Spleen (tissue), 11 donors: ENCODE data around the gene NUMA1. TPM values are rescaled to one million over a fixed set of nuclear protein-coding genes. Genes with fewer than 3 reads are reported as not detected.

Experiments used
- DNase-seq: peaks from one replicate; pipeline ENCODE4 v3.0.0-alpha.2; 2020
- H3K27ac ChIP-seq, 8 donors: fragments of 200-600 bp; sonication (generic) in 7 of 8; 1 replicate in 4 of 8; 2 replicates in 4 of 8; pipeline versions ENCODE4 v1.5.0 to v1.8.0; 2016 to 2021; ENCODE audit warnings: inconsistent platforms in 4 of 8, mild to moderate bottlenecking in 4 of 8, moderate library complexity in 1 of 8
- H3K27me3 ChIP-seq, 7 donors: fragments of 200-600 bp; sonication (generic) in 6 of 7; replicated peaks in 1 of 7; 1 replicate in 4 of 7; 2 replicates in 3 of 7; pipeline versions ENCODE4 v1.5.0 to v1.8.0; 2016 to 2021; ENCODE audit warnings: inconsistent platforms in 3 of 7, mild to moderate bottlenecking in 1 of 7
- H3K36me3 ChIP-seq, 6 donors: fragments of 200-600 bp; sonication (generic) in 5 of 6; 1 replicate in 4 of 6; 2 replicates in 2 of 6; pipeline versions ENCODE4 v1.5.0 to v1.8.0; 2016 to 2021; ENCODE audit warnings: inconsistent platforms in 2 of 6
- H3K4me1 ChIP-seq, 6 donors: fragments of 200-600 bp; sonication (generic) in 5 of 6; 1 replicate in 3 of 6; 2 replicates in 3 of 6; pipeline versions ENCODE4 v1.5.0 to v1.8.0; 2016 to 2021; ENCODE audit warnings: inconsistent platforms in 3 of 6
- H3K4me3 ChIP-seq, 8 donors: fragments of 200-600 bp; sonication (generic) in 7 of 8; 1 replicate in 4 of 8; 2 replicates in 4 of 8; pipeline versions ENCODE4 v1.5.0 to v1.8.0; 2016 to 2021; ENCODE audit warnings: inconsistent platforms in 4 of 8, mild to moderate bottlenecking in 4 of 8, moderate library complexity in 2 of 8
- H3K9me3 ChIP-seq, 8 donors: fragments of 200-600 bp; sonication (generic) in 7 of 8; 1 replicate in 4 of 8; 2 replicates in 4 of 8; pipeline versions ENCODE4 v1.5.0 to v1.8.0; 2016 to 2021; ENCODE audit warnings: inconsistent platforms in 4 of 8
- CTCF ChIP-seq, 11 experiments: fragments of 200-600 bp in 7 of 11; fragments of 450-650 bp in 4 of 11; sonication (generic) in 4 of 11; IDR thresholded peaks in 8 of 11; conservative IDR thresholded peaks in 3 of 11; 1 replicate in 7 of 11; 2 replicates in 4 of 11; pipeline versions ENCODE4 v1.4.0 to v1.8.0; 2016 to 2021; ENCODE audit warnings: antibody characterized with exemption in 11 of 11, inconsistent platforms in 4 of 11, mild to moderate bottlenecking in 1 of 11
- POLR2A ChIP-seq, 3 donors: fragments of 450-650 bp; IDR thresholded peaks; one replicate each; pipeline ENCODE4 v1.5.1; 2017; ENCODE audit warnings: antibody characterized with exemption in 3 of 3, mild to moderate bottlenecking in 1 of 3
- POLR2AphosphoS5 ChIP-seq, 3 donors: sonication (generic); formaldehyde crosslinking; IDR thresholded peaks; one replicate each; pipeline ENCODE4 v1.5.1; 2017; ENCODE audit warnings: antibody characterized with exemption in 3 of 3
- WGBS, 5 donors: extraction: QIAGEN DNeasy Blood & Tissue Kit in 3 of 5; methylation state at CpG; one replicate each; pipeline versions ENCODE4 v1.1.5 to v1.1.7; 2013 to 2018; 5-methylcytosine and 5-hydroxymethylcytosine counted together
- intact Hi-C: fragments of 100-400 bp; cut with DNase I; formaldehyde crosslinking; loops from one replicate; pipeline ENCODE4 v1.15.0; 2023; ENCODE audit warnings: low total_unique reads
- polyA plus RNA-seq, 3 donors: library from polyadenylated mRNA; stranded (reverse); fragments of 200-250 nt; gene quantifications; one replicate each; pipeline ENCODE4 v1.2.1, GENCODE V29; 2013
- total RNA-seq, 7 donors: library from RNA; depleted of rRNA in 3 of 7; stranded (reverse); fragments of >200 nt in 3 of 7; fragmentation: NEBNext Ultra II Directional in 4 of 7; extraction: Animal tissue kit (Norgen Biotek cat#: 25700) in 4 of 7; gene quantifications; one replicate each; pipeline versions ENCODE4 v1.1.0 to v1.2.1, GENCODE V29; 2016 to 2021
- donor health status: healthy with polysubstance abuse.
- donor health status: DM: no; HTN: no; CAD: no; lungs with moderate emphysema.
- donor health status: DM: no; HTN: no; CAD: no.
- donor health status: Bipolar disorder and iron deficiency.
- donor health status: healthy.
- donor health status: DM: no; HTN: no; CAD: no.
- donor health status: DM: yes; HTN: yes; CAD: no.

Gene NUMA1
- total and polyA plus RNA-seq, 10 donors, result 75.5 to 248 (median 185) TPM

- DNase-seq, result no peak
Observed at GRCh38 chr11:72079819-72080325, 470 bp downstream of the NUMA1 start.

GRCh38 chr11:72078477-72078876 is 1.9 kb downstream of the NUMA1 start:
- H3K4me1 ChIP-seq, result peaks cover 7 to 86% (median 44%) of the 10 kb centered on the region in 6 donors
- WGBS, 5 donors, result 84 to 93% (median 87%) methylated on average over 6 of the region's 6 CpGs
- peaks cover 0 to 10% (median 3%) of the 10 kb centered on the region in 6 donors for H3K36me3 ChIP-seq
- H3K27ac ChIP-seq, result peak overlapping the region in 7 of 8 donors; percentile 88 to 95 (median 92)
- H3K4me3 ChIP-seq, result no peak overlapping the region
- H3K9me3 ChIP-seq, result no peaks in the 10 kb centered on the region
- TF ChIP-seq CTCF (IDR thresholded peaks at IDR 0.05 in 8 of 11, conservative IDR thresholded peaks at IDR 0.05 in 3 of 11), result no peak
- TF ChIP-seq POLR2AphosphoS5 (IDR thresholded peaks at IDR 0.05), result no peak
- TF ChIP-seq POLR2A (IDR thresholded peaks at IDR 0.05), result no peak
- no peaks in the 10 kb centered on the region for H3K27me3 ChIP-seq
- intact Hi-C loops, result no loop called here
- no peak for DNase-seq

More at GRCh38 chr11:72079819-72080325, 470 bp downstream of the NUMA1 start:
- intact Hi-C loops, result no loop called here
- Histone ChIP-seq H3K27me3 (no peaks in the 10 kb centered on the region), H3K4me1 (peaks cover 7 to 76% (median 42%) of the 10 kb centered on the region in 6 donors), H3K4me3 (peak overlapping the region; percentile 56 to 86 (median 77)), H3K27ac (peak overlapping the region; percentile 66 to 95 (median 91)), H3K9me3 (no peaks in the 10 kb centered on the region), H3K36me3 (peaks cover 0 to 10% (median 3%) of the 10 kb centered on the region in 6 donors)
- TF ChIP-seq POLR2AphosphoS5 (IDR thresholded peaks at IDR 0.05), result no peak
- no peak for TF ChIP-seq POLR2A (IDR thresholded peaks at IDR 0.05)
- no peak for TF ChIP-seq CTCF (IDR thresholded peaks at IDR 0.05 in 8 of 11, conservative IDR thresholded peaks at IDR 0.05 in 3 of 11)
- 3 to 6% (median 4%) methylated on average over 16 of the region's 16 CpGs for WGBS, 5 donors

- DNase-seq, result no peak
- H3K4me3 ChIP-seq, result no peak overlapping the region
- TF ChIP-seq POLR2AphosphoS5 (IDR thresholded peaks at IDR 0.05) (no peak), POLR2A (IDR thresholded peaks at IDR 0.05) (no peak), CTCF (IDR thresholded peaks at IDR 0.05 in 8 of 11, conservative IDR thresholded peaks at IDR 0.05 in 3 of 11) (no peak)
- peaks cover 0 to 10% (median 3%) of the 10 kb centered on the region in 6 donors for H3K36me3 ChIP-seq
- no peaks in the 10 kb centered on the region for H3K9me3 ChIP-seq
- 83 to 99% (median 93%) methylated on average over 4 of the region's 4 CpGs for WGBS, 5 donors
- H3K4me1 ChIP-seq, result peaks cover 10 to 86% (median 51%) of the 10 kb centered on the region in 6 donors
- H3K27me3 ChIP-seq, result no peaks in the 10 kb centered on the region
- H3K27ac ChIP-seq, result peak overlapping the region in 2 of 8 donors; percentile 60 to 69
- intact Hi-C loops, result no loop called here
Observed at GRCh38 chr11:72075756-72076155, 4.6 kb downstream of the NUMA1 start.

GRCh38 chr11:72075109-72075508 is 5.2 kb downstream of the NUMA1 start:
- TF ChIP-seq CTCF (IDR thresholded peaks at IDR 0.05 in 8 of 11, conservative IDR thresholded peaks at IDR 0.05 in 3 of 11) (peak in 1 of 11 experiments; percentile 26), POLR2A (IDR thresholded peaks at IDR 0.05) (no peak)
- intact Hi-C loops, result no loop called here
- H3K9me3 ChIP-seq, result no peaks in the 10 kb centered on the region
- peaks cover 0 to 10% (median 3%) of the 10 kb centered on the region in 6 donors for H3K36me3 ChIP-seq
- no peak for DNase-seq
- peak overlapping the region in 5 of 8 donors; percentile 16 to 69 (median 49) for H3K27ac ChIP-seq
- no peaks in the 10 kb centered on the region for H3K27me3 ChIP-seq
- H3K4me3 ChIP-seq, result no peak overlapping the region
- H3K4me1 ChIP-seq, result peaks cover 15 to 92% (median 57%) of the 10 kb centered on the region in 6 donors
- 81 to 93% (median 92%) methylated on average over 1 of the region's 1 CpG for WGBS, 5 donors
